ENCODE results near the gene HOXA6. TPM values are rescaled to one million over a fixed set of nuclear protein-coding genes. Genes with fewer than 3 reads are reported as not detected.

HOXA6 gene
- total RNA-seq, 4 donors from 2014 or later, result 5.7 to 15.4 (median 12.4) TPM

DNA sequence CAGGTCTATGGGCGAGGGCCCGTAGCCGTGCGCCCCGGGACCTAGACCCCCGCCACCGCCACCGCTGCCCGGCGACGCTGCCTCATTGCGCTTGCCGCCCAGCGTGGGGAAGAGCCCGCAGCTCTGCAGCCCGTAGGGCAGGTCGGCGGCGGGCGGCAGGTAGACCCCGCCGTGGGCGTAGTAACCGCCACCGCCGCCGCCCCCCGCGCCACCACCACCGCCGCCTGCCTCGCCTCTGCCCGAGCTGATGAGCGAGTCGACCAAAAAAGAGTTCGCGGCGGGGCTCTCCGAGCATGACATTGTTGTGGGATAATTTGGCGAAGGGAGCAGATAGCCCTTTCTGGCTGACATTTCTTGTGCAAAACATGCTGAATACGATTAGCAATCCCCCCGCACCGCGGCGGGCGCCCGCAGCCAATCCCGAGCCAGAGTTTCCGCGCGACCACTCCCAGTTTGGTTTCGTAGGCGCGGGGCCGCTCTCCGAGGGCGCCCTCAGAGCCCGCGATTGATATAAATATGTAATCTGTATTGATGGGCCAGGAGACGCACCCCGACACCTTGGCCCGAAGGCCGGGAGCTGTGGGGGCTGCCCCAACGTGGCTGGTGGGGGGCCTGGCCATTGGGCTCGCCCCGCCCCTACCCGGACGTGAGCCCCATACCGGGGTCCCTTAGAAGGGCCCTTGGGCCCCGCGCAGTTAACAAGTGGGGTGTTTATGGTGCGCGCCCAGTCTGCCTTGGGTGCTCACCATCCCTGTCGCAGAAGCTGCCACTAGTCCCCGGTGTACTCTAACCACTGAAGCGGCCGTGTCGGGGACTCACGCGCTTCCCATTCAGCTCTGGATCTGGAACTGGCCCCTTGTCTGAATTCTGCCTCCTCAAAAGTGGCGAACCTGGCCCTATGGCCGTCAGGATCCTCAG, 26.6 kb upstream of the HOXA6 start, which contains the start of gene HOXA10:
Gene HOXA10, minus strand, starts transcription at position 365 of the 918 bp plus-strand sequence. Its CDS starts 14 bp downstream, at position 351.
- TF ChIP-seq, protein P1, sequence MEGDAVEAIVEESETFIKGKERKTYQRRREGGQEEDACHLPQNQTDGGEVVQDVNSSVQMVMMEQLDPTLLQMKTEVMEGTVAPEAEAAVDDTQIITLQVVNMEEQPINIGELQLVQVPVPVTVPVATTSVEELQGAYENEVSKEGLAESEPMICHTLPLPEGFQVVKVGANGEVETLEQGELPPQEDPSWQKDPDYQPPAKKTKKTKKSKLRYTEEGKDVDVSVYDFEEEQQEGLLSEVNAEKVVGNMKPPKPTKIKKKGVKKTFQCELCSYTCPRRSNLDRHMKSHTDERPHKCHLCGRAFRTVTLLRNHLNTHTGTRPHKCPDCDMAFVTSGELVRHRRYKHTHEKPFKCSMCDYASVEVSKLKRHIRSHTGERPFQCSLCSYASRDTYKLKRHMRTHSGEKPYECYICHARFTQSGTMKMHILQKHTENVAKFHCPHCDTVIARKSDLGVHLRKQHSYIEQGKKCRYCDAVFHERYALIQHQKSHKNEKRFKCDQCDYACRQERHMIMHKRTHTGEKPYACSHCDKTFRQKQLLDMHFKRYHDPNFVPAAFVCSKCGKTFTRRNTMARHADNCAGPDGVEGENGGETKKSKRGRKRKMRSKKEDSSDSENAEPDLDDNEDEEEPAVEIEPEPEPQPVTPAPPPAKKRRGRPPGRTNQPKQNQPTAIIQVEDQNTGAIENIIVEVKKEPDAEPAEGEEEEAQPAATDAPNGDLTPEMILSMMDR (IDR thresholded peaks at IDR 0.05), result no peak
- no peak for TF ChIP-seq POLR2A (IDR thresholded peaks at IDR 0.05)
- intact Hi-C loops (cut with DNase I; ENCODE audit: low total_unique reads), result no loop called here
- WGBS, 2 donors, result 17 to 38% methylated on average over 53 to 66 of the region's 82 CpGs
- peak within 1 kb of the TSS; percentile 64 for H3K4me3 ChIP-seq (ENCODE audit: low read depth, poor library complexity, severe bottlenecking)
- DNase-seq (ENCODE audit: low spot score in 2 of 2), result peak in 1 of 2 donors; percentile 93

DNA sequence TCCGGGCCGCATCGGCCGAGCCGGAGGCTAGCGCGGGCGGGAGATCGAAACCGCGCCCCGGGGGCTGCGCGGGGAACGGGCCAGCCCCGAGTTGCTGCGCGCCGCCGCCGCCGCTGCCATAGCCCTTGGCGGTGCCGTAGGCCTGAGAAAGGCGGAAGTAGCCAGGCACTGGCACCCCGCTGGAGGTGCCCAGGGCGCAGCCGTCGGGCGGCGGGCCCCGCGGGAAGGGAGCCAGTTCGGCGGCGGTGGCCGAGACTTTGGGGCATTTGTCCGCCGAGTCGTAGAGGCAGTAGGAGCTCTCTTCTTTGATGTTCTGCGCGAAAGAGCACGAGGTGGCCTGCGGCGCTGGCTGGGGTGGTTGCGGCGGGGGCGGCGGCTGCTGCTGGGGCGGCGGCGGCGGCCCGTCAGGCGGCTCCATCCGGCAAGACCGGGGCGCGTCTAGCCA, 26.0 kb upstream of the HOXA6 start:
- WGBS, 2 donors, result 1% methylated on average over 42 of the region's 59 CpGs; no CpG with 5 or more reads in 1 of the 2 donors
- peak in 1 of 2 donors; percentile 89 for DNase-seq (ENCODE audit: low spot score in 2 of 2)
- peak overlapping the region; percentile 64 for H3K4me3 ChIP-seq (ENCODE audit: low read depth, poor library complexity, severe bottlenecking)
- intact Hi-C loops (cut with DNase I; ENCODE audit: low total_unique reads), result no loop called here
- TF ChIP-seq, protein P1 (IDR thresholded peaks at IDR 0.05), result no peak
- no peak for TF ChIP-seq POLR2A (IDR thresholded peaks at IDR 0.05)

DNA sequence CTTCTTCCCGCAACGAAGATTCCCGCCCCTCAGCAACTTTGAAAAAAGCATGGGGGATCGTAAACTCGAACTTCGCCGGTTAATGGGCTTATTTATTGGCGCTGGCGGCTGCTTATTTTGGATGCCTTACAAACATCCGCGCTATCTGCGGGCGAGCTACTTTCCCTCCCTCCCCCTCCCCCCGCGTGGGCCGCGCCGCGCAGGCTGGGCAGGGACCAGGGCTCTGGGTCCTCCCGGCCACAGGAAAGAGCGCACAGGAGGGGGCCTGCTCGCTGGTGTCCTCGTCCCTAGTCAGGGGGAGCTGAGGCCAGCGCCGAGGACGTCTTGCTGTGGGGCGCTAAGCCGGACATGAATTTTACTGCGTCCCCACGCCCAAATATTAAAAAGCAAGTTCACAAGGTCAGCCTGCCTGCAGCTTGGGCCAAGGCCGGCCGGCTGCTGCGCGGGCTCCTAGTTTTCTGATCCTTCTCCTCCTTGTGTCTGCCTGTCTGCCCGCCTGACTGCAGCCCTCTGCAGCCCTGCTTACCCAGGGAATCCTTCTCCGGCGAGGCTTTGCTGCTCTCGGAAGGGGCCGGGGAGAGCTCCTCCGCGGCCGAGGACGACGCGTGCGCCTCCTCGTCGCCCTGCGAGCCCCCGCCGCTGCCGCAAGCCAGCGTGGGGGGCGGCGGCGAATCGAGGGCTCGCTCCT, 25.4 kb upstream of the HOXA6 start:
- TF ChIP-seq, protein P1 (IDR thresholded peaks at IDR 0.05), result no peak
- peak overlapping the region; percentile 64 for H3K4me3 ChIP-seq (ENCODE audit: low read depth, poor library complexity, severe bottlenecking)
- intact Hi-C loops (cut with DNase I; ENCODE audit: low total_unique reads), result no loop called here
- WGBS, 2 donors, result 0 to 4% methylated on average over 37 to 54 of the region's 58 CpGs
- DNase-seq (ENCODE audit: low spot score in 2 of 2), result peak in 1 of 2 donors; percentile 95

DNA sequence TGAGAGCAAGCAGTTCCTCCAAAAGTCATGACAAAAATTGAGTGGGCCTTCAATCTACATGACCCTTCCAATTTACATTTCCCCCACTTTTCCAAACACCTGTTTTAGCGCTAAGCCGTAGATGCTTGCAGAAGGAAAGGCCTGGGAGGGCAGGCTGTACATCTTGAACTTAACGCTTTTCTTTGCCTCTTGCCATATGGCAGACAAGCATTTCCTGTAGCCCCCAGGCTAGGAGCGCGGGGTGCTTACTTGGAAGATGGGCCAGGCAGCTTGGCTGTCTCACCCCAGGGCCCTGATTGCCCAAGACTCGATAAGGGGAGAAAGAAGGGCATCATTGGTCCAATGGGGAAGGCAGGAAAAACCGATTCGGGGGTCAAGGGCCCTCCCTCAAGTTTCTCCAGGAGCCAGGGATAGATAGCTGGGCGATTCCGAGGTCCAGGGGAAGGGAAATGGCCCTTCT, 24.8 kb upstream of the HOXA6 start:
- TF ChIP-seq POLR2A (IDR thresholded peaks at IDR 0.05), result no peak
- TF ChIP-seq, protein P1 (IDR thresholded peaks at IDR 0.05), result no peak
- 15 to 19% methylated on average over 10 of the region's 10 CpGs for WGBS, 2 donors
- DNase-seq (ENCODE audit: low spot score in 2 of 2), result peak in 1 of 2 donors; percentile 88
- intact Hi-C loops (cut with DNase I; ENCODE audit: low total_unique reads), result no loop called here
- H3K4me3 ChIP-seq (ENCODE audit: low read depth, poor library complexity, severe bottlenecking), result peak overlapping the region; percentile 64

DNA sequence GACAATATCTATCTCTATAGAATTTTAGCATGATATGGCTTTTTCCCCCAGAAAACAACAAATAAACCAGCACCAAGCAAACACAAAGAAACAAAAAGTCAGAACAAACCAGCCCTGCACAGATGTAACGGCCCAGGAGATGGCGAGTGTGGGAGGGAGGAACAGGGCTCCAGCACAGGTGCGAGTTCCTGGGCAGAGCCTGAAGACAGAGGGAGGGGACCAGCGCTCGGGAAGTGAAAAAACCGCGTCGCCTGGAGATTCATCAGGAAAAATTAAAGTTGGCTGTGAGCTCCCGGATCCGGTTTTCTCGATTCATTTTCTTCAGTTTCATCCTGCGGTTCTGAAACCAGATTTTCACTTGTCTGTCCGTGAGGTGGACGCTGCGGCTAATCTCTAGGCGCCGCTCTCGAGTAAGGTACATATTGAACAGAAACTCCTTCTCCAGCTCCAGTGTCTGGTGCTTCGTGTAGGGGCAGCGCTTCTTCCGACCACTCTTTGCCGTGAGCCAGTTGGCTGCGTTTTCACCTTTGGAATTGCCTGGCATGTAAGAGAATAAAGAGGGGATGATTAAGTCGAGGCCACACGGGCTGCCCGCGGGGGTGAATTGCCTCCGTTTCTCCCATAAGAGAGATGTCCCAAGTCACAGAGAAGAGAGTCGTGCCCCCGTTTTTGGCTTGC, 24.2 kb upstream of the HOXA6 start:
- H3K4me3 ChIP-seq (ENCODE audit: low read depth, poor library complexity, severe bottlenecking), result peak overlapping the region; percentile 64
- TF ChIP-seq, protein P1 (IDR thresholded peaks at IDR 0.05), result no peak
- no peak for TF ChIP-seq POLR2A (IDR thresholded peaks at IDR 0.05)
- 17 to 19% methylated on average over 30 of the region's 30 CpGs for WGBS, 2 donors
- intact Hi-C loops (cut with DNase I; ENCODE audit: low total_unique reads), result no loop called here
- DNase-seq (ENCODE audit: low spot score in 2 of 2), result peak in 1 of 2 donors; percentile 85

All from lower leg skin (tissue), 4 donors.